Neural progenitor cell (in vitro differentiated cells): ENCODE measurements around the gene HLA-DMB.

Experiments used
- EZH2 ChIP-seq: fragments of 200-600 bp; sonication (generic); IDR thresholded peaks from 2 replicates; pipeline ENCODE4 v1.6.1; 2017; ENCODE audit warnings: antibody characterized with exemption, mild to moderate bottlenecking, moderate library complexity
- TF ChIP-seq, protein P1 (sequence below): fragments of 200-600 bp; sonication (generic); IDR thresholded peaks from 2 replicates; pipeline ENCODE4 v1.5.1; 2017; ENCODE audit warnings: antibody characterized with exemption, mild to moderate bottlenecking

DNA sequence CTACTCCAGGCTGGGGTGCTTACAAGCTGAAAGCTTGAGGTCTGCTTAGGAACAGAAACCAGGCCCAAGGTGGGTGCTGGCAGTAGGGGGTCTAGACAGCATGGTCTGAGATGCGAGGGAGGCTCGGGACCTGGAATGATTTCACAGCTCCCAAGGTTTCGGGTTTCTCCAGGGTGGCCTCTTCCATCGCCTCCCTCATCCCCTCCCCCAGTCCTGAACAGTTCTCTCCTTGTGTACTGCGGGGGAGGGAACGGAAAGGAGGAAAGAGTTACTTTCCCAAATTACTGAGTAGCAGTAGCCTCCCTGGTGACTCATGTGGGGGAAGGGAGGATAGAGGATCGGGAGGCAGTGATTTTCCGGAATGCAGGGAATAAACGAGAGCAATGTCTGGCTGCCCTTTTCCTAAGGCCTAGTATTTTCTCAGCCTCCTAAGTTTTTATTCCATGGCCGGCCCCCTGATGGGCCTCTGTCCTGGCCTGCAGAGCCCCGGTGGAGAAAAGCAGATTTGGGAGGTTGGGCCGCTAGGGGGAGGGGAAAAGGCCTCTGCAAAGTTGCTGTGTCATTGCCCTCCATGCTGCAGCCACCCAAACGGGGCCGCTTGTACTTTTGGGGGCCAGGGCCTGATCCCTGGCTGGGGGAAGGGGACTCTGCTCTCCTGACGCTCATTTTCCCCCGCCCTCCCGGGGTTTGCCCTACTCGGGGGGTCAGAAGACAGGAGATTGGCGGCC is 29.0 kb upstream of the HLA-DMB start:
- TF ChIP-seq, protein P1, sequence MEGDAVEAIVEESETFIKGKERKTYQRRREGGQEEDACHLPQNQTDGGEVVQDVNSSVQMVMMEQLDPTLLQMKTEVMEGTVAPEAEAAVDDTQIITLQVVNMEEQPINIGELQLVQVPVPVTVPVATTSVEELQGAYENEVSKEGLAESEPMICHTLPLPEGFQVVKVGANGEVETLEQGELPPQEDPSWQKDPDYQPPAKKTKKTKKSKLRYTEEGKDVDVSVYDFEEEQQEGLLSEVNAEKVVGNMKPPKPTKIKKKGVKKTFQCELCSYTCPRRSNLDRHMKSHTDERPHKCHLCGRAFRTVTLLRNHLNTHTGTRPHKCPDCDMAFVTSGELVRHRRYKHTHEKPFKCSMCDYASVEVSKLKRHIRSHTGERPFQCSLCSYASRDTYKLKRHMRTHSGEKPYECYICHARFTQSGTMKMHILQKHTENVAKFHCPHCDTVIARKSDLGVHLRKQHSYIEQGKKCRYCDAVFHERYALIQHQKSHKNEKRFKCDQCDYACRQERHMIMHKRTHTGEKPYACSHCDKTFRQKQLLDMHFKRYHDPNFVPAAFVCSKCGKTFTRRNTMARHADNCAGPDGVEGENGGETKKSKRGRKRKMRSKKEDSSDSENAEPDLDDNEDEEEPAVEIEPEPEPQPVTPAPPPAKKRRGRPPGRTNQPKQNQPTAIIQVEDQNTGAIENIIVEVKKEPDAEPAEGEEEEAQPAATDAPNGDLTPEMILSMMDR: peak; percentile 60
- no peak for TF ChIP-seq EZH2
